ENCODE results near the gene CBX7.

CBX7 gene

DNA sequence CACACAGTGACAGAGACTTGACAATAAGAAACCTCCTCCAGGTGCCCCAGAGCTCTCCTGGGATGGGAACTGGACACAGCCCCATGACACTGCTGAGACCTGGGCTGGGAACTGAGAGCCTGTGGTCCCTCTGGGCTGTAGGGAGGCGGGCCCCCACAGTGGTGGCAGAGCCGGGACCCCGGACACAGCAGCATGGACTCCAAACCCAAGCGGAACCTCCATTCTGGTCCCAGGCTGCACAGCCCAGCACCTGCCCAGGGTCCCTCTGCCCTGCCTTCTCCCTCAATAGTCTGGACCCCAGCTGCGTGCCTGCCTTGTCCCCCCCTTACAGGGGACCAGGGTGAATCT lies 63.8 kb downstream of the CBX7 start:
- no peak for DNase-seq
- no peak overlapping the region for H3K27ac ChIP-seq
- in situ Hi-C loops (cut with HindIII; ENCODE audit: low pct_ligation_motif_present, low sequenced_read_pairs): no loop called here
- H3K27me3 ChIP-seq (replicated peaks): no peaks in the 10 kb centered on the region
- TF ChIP-seq, protein P1, sequence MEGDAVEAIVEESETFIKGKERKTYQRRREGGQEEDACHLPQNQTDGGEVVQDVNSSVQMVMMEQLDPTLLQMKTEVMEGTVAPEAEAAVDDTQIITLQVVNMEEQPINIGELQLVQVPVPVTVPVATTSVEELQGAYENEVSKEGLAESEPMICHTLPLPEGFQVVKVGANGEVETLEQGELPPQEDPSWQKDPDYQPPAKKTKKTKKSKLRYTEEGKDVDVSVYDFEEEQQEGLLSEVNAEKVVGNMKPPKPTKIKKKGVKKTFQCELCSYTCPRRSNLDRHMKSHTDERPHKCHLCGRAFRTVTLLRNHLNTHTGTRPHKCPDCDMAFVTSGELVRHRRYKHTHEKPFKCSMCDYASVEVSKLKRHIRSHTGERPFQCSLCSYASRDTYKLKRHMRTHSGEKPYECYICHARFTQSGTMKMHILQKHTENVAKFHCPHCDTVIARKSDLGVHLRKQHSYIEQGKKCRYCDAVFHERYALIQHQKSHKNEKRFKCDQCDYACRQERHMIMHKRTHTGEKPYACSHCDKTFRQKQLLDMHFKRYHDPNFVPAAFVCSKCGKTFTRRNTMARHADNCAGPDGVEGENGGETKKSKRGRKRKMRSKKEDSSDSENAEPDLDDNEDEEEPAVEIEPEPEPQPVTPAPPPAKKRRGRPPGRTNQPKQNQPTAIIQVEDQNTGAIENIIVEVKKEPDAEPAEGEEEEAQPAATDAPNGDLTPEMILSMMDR (IDR thresholded peaks at IDR 0.05; ENCODE audit: low read depth, low read length, missing control alignments): no peak
- no peaks in the 10 kb centered on the region for H3K36me3 ChIP-seq (replicated peaks)
- H3K4me3 ChIP-seq (ENCODE audit: low read depth, low read length): no peak overlapping the region

DNA sequence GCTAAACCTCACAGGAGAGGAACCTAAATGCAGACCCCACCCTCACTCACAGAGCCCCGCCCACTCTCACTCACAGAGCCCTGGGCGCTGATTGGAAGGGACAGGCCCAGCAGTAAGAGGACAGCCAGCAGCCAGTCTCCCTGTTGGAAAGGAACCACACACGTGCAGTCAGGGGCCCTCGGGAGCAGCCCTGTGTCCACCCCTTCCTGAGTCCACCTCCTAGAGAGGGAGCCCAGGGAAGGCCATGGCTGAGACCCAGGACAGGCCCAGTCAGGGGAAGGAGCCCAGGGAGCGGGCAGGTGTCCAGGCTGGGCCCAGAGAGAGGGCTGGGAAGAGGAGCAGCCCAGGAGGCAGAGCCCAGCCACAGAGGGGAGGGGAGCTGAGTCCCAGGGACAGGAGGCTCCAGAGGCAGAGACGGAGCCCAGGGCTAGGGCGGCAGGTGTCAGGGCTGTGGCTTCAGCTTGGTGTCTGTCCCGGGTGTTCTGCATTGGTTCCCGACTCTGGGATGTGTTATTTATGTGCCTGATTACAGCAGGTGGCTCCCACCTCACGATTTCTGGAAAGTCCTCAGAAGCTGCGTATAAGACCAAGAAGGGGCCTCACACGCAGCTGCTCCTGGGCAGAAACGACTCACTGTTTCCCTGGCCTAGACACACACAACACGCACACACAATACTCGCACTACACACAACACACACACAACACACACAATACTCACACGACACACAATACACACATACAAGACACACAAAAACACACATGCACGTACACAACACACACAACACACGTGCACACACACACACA lies 64.4 kb downstream of the CBX7 start:
- TF ChIP-seq, protein P1 (IDR thresholded peaks at IDR 0.05; ENCODE audit: low read depth, low read length, missing control alignments): no peak
- Histone ChIP-seq H3K27me3 (replicated peaks) (no peaks in the 10 kb centered on the region), H3K4me3 (ENCODE audit: low read depth, low read length) (no peak overlapping the region), H3K27ac (no peak overlapping the region), H3K36me3 (replicated peaks) (no peaks in the 10 kb centered on the region)
- DNase-seq: no peak
- in situ Hi-C loops (cut with HindIII; ENCODE audit: low pct_ligation_motif_present, low sequenced_read_pairs): no loop called here

DNA sequence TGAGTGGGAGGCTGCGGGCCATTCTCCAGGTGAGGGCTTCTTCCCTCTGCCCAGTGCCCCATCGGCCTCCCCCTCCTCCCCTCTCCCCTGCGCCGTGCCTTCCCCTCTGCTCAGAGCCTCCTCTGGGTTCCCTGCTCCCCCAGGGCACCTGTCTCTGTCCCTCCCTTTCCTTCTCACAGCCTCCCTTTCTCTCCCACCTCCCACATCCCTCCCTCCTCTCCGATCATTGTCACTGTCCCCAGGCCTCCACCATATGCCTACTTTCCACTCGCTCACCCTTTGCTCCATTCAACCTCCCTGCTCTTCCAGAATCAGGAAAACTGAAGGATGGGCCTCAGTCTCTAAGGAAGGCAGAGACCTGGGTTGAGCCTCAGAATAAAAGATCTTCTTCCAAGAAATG lies 65.4 kb downstream of the CBX7 start:
- Histone ChIP-seq H3K36me3 (replicated peaks) (no peaks in the 10 kb centered on the region), H3K27me3 (replicated peaks) (no peaks in the 10 kb centered on the region), H3K4me3 (ENCODE audit: low read depth, low read length) (no peak overlapping the region), H3K27ac (no peak overlapping the region)
- TF ChIP-seq, protein P1 (IDR thresholded peaks at IDR 0.05; ENCODE audit: low read depth, low read length, missing control alignments): no peak
- DNase-seq: no peak
- in situ Hi-C loops (cut with HindIII; ENCODE audit: low pct_ligation_motif_present, low sequenced_read_pairs): no loop called here

DNA sequence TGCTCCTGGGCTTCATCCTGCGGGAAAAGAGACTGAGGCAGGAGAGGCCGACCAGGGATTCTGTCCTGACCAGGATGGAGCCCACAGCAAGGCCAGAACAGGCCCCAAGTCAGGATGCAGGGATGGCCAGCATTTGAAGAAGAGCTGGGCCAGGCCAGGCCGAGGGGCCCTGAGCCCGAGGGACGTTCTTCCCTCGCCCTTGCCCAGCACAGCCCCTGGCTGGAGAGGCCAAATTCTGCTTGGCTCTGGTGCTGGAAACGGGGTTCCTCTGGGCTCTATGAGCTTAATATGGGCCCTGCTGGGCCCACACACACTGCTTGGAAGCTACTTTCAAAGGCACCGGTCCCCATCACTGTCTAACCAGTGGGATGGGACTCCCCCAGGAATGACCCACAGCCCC lies 67.8 kb downstream of the CBX7 start:
- no peak for DNase-seq
- H3K4me3 ChIP-seq (ENCODE audit: low read depth, low read length): no peak overlapping the region
- no peak overlapping the region for H3K27ac ChIP-seq
- H3K27me3 ChIP-seq (replicated peaks): no peaks in the 10 kb centered on the region
- in situ Hi-C loops (cut with HindIII; ENCODE audit: low pct_ligation_motif_present, low sequenced_read_pairs): no loop called here
- H3K36me3 ChIP-seq (replicated peaks): no peaks in the 10 kb centered on the region
- TF ChIP-seq, protein P1 (IDR thresholded peaks at IDR 0.05; ENCODE audit: low read depth, low read length, missing control alignments): no peak

DNA sequence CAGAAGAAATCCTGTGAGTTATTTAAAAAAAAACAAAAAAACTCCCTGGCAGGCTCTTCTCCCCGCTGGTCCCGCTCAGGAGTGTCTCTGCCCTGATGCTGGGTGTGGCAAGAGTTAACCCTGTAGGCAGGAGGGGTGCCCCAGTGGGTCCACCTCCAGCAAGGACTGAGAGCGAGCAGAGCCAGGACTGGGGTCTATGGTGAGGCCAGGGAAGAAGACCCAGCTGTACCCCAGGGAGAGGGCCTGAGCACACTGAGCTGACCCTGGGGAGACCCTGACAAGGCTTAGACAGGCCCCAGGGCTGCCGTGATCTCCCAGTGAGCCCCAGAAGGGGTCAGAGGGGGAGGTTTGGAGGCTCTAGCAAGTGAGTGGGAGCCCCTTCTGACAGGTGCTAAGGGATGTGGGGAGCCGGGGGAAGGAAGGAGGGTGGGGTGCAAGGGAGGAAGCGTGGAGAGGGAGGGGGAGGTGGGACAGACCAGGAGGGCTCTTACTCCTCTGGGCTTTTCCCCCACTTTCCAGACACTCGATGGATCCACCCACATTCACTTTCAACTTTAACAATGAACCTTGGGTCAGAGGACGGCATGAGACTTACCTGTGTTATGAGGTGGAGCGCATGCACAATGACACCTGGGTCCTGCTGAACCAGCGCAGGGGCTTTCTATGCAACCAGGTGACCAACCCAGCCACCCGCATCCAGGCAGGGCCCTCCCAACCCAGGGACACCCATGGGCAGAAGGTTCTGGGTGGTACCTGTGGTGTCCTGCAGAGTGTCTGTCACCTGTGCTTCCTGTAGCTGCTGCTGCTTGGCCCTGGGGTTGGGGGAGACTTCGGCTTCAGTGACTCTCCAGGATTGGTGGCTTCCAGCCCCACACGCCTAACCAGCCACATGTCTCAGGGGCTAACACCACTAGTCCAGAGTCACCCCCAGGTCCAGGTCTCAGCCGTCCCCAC lies 69.0 kb downstream of the CBX7 start:
- no peaks in the 10 kb centered on the region for H3K27me3 ChIP-seq (replicated peaks)
- H3K27ac ChIP-seq: no peak overlapping the region
- no peak for DNase-seq
- H3K4me3 ChIP-seq (ENCODE audit: low read depth, low read length): no peak overlapping the region
- TF ChIP-seq, protein P1 (IDR thresholded peaks at IDR 0.05; ENCODE audit: low read depth, low read length, missing control alignments): no peak
- in situ Hi-C loops (cut with HindIII; ENCODE audit: low pct_ligation_motif_present, low sequenced_read_pairs): no loop called here
- no peaks in the 10 kb centered on the region for H3K36me3 ChIP-seq (replicated peaks)

Measured in brain microvascular endothelial cell (primary cell).